Measurements from ENCODE around the gene RABGAP1L.
"Not testable (repeated sequence)": the region's sequence is repeated elsewhere in the genome, so short reads cannot be mapped to it uniquely, and the experiment has no call there.

The RABGAP1L gene

GRCh38 chr1:174837386-174837785 lies 678.1 kb downstream of the RABGAP1L start:
- DNase-seq: no peak

DNA sequence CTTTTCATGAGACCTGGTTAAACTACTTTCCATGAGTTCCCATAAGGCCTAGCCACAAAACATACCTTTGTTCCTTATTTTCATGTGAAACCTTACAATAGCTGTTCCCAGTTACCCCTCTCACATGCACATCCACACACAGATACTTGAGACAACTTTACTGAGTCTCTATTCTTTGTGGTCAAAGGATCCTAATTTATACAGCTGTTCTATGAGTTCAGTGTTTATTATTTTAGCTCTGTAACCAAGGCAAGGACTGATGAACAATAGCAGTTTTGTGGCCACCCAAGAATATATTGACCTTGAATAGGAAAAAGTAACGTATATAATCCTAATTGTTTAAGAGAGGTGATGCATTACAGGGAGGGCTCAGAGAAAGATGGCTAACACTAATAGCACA lies 679.9 kb downstream of the RABGAP1L start:
- no peak for DNase-seq

DNA sequence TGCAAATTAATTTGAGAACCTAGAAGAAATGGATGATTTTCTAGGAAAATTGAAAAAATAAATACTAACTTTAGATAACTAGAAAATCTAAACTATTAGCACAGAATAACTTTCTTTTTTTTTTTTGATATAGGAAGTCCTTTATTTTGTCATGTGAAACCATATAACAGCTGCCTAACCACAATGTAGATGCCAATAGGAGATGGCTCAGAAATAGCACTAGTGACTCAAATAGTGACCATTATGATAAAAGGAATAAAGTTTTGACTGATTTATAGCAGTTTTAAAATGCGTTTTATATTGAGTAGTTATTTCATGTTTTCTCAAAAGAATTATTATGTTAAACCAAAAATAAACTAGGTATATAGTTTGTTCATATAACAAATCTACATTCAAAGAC lies 682.4 kb downstream of the RABGAP1L start:
- no peak for DNase-seq

DNA sequence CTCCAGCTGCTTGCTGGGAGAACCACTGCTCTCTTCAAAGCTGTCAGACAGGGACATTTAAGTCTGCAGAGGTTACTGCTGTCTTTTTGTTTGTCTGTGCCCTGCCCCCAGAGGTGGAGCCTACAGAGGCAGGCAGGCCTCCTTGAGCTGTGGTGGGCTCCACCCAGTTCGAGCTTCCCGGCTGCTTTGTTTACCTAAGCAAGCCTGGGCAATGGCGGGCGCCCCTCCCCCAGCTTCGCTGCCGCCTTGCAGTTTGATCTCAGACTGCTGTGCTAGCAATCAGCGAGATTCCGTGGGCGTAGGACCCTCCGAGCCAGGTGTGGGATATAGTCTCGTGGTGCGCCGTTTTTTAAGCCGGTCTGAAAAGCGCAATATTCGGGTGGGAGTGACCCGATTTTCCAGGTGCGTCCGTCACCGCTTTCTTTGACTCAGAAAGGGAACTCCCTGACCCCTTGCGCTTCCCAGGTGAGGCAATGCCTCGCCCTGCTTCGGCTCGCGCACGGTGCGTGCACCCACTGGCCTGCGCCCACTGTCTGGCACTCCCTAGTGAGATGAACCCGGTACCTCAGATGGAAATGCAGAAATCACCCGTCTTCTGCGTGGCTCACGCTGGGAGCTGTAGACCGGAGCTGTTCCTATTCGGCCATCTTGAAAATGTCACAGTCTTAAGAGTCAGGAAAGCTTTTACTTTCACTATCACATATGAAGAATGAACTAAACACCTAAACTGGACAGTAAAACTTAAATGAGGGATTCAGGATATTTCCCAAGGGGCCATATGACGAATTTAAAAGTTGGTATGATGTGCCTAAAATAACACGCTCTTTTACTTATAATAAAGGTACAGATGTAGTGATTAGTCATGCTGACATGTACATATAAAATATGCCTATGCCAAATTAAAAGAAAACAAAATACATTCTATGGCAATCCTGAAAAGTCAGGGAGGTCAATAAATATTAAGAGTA lies 689.6 kb downstream of the RABGAP1L start:
- not testable (repeated sequence) for DNase-seq

DNA sequence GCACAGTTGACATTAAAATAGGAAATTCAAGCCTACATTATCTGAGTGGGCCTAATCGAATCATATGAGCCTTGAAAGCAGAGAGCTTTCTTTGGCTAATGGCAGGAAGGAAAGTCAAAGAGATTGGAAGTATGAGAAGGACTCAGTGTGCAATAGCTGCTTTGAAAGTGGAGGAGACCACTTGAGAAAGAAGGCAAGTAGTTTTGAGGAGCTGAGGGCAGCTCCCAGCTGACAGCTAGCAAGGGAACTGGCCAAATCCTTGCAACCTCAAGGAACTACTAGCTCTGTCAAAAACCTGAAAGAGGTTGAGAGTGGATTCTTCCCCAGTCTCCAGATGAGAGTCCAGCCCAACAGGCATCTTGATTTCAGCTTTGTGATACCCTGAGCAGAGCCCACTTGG lies 691.4 kb downstream of the RABGAP1L start:
- DNase-seq: no peak

- DNase-seq: no peak
Observed at GRCh38 chr1:174858301-174858700, 699.0 kb downstream of the RABGAP1L start.

DNA sequence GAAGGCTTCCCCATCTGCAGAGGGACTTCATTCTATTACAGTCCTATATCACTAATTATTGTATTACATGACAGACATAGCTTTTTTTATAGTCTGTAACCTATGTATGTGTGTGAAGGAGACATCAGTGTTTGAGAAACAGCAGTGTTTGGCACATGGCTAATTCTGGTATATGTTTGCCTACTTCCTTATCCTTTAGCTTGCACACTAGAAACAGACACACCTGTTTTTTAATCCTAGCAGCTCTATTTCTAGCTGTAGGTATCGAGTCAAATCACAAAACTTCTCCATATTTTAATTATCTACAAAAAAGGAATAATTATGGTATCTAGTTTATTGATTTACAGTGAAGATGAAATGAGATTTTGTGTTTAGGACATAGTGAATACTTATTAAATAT lies 711.0 kb downstream of the RABGAP1L start:
- DNase-seq: no peak

DNA sequence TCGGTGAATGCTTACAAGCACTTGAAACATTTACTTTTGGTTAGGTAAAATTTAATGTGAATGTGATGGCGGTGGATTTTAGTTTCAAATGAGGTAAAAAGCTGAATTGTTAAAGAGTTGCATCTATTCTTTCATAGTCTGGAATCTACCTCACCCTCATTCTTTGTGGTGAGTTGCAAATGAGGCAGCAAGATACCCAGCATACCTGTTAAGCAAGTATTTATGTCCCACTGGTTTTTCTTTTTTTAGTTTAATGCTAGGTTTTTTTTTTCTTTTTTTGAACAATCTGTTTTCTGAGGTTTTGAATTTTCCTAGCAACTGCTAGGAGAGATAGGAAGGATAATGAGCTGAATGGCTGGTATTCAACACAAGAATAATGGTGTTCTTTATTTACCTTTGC lies 712.6 kb downstream of the RABGAP1L start:
- DNase-seq: no peak

- no peak for DNase-seq
Observed at GRCh38 chr1:174872615-174873058, 713.3 kb downstream of the RABGAP1L start.

DNA sequence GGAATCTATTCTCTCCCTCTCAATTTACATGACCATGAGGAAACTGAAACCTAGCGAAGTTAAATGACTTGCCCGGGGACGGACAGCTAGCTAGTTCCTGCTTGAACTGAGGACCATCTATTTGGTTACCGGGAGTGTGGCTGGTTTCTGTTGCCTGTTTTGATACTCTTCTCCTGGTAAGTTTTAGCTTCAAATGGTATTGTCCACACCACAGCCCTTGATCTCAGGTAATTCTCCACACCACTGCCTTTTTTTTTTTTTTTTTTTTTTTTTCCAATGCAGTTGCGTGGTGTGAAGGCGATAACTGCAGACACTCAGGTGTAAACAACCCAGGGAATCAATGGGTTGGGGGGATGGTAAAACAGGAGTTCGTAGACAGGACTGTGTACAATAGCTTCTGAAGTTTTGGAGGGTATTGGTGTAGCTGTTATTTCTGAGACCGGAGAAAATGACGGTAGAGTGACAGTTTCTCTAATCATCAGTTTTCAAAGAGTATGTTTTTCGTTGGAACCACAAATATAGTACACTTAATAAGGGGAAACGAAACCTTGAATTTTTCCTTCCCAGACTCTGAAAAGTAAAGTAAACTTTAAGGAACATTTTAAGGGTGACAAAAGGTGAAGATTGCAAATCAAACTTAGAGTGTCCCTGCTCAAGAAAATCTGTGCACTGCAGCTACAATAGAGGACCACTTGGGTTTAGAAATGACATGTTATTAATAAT lies 715.2 kb downstream of the RABGAP1L start:
- DNase-seq: no peak

- DNase-seq: no peak
Observed at GRCh38 chr1:174875306-174875705, 716.0 kb downstream of the RABGAP1L start.

DNA sequence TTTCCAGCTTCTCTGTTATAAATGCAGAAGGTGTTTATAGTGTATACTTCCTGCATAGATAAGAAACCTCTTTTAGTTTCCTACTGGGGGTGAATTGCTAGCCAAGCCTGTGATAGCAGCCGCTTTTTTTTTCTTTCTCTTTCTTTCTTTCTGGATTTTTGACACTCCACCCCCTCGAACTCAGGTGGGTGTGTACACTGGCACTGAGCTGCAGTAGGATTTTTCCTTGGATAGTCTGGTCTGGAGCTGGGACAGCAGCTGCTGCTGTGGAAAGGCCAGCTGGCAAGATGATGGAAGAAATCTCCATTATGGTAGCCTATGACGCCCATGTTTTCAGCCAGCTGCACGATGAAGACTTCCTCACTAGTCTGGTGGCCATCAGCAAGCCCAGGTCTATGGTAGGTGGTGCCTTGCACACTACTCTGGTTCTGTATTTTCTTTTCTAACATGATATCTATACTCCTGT lies 717.9 kb downstream of the RABGAP1L start:
- DNase-seq: peak in 1 of 2 donors; percentile 35

GRCh38 chr1:174880171-174880570 lies 720.9 kb downstream of the RABGAP1L start:
- DNase-seq: no peak

GRCh38 chr1:174883409-174883808 lies 724.1 kb downstream of the RABGAP1L start:
- DNase-seq: no peak

GRCh38 chr1:174884038-174884437 lies 724.7 kb downstream of the RABGAP1L start:
- no peak for DNase-seq

GRCh38 chr1:174884566-174884965 lies 725.2 kb downstream of the RABGAP1L start:
- no peak for DNase-seq

- no peak for DNase-seq
Observed at GRCh38 chr1:174890024-174890423, 730.7 kb downstream of the RABGAP1L start.

- no peak for DNase-seq
Observed at GRCh38 chr1:174892016-174892415, 732.7 kb downstream of the RABGAP1L start.

DNA sequence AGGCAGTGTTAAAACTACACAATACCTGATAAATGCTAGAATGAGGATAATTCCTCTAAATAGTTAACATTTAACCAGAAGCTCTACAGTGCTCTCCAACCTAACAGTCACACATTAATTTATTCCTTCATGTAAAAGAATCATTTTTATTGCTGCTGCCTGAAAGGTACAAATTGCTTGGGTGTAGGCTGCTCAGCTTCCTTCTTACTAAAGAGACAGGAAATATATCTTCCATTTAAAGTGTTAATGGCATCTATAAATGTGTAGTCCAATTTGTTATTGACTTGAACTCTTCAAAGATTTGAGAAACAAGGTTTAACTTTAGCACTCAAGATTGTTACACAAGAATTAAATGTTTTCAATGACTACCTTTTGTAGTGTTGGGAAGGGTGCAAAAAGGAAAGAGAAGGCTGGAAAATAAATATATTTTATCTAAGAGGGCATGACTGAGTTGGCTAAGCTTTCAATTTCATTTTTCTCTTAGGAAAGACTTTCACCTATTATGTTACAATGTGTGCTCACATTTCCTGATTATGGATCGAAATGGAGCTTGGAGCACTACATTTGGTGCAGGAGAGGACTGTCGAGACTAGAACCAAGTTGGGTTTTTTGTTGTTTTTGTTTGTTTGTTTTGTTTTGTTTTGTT lies 734.9 kb downstream of the RABGAP1L start:
- DNase-seq: no peak

- DNase-seq: not testable (repeated sequence)
Observed at GRCh38 chr1:174895610-174896009, 736.3 kb downstream of the RABGAP1L start.

- DNase-seq: no peak
Observed at GRCh38 chr1:174898102-174898797, 738.9 kb downstream of the RABGAP1L start.

- no peak for DNase-seq
Observed at GRCh38 chr1:174900317-174900716, 741.0 kb downstream of the RABGAP1L start.
